ENCODE results near the gene TBRG1. TPM values are rescaled to one million over a fixed set of nuclear protein-coding genes. Genes with fewer than 3 reads are reported as not detected.

The TBRG1 gene
- total and polyA plus RNA-seq, 2 donors from 2014 or later: 23.3 to 35.6 TPM

DNA sequence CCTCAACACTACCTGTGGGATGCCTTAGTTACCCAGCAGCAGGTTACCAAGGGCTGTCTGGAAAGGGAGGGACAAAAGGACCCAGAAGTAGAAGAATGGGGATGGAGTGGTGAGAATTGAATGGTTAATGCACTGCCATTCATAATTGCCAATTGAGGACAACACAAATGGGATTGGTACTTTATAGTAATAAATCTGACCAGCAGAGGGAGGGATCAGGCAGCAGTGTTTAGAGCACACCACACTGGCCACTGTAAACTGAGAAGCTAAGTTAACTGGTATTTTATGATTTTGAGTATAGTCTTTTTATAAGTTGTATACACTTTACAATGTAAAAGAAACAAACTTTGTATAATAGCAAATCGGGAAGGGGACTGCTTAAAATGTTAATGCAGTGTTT, 10.7 kb downstream of the TBRG1 start:
- TF ChIP-seq CTCF (IDR thresholded peaks at IDR 0.05; ENCODE audit: borderline replicate concordance, extremely low read depth, insufficient read depth): no peak
- FAIRE-seq (no peak), DNase-seq (no peak)
- H3K27ac ChIP-seq (ENCODE audit: low read depth in 2 of 2, low read length in 2 of 2): no peak overlapping the region
- H3K9ac ChIP-seq (ENCODE audit: low read length in 3 of 3): no peak overlapping the region
- H3K36me3 ChIP-seq (ENCODE audit: control insufficient read depth in 2 of 3, insufficient read depth in 3 of 3, low read length in 3 of 3): peaks cover 5 to 50% (median 42%) of the 10 kb centered on the region in 3 donors
- H3K4me1 ChIP-seq (ENCODE audit: control insufficient read depth in 2 of 3, insufficient read depth in 2 of 3, low read depth in 1 of 3, low read length in 3 of 3): peaks cover 0 to 5% (median 0%) of the 10 kb centered on the region in 3 donors
- H3K9me3 ChIP-seq (ENCODE audit: control insufficient read depth in 2 of 3, insufficient read depth in 1 of 3, low read length in 3 of 3): no peaks in the 10 kb centered on the region
- H3K4me3 ChIP-seq (ENCODE audit: low read length in 3 of 3): no peak overlapping the region
- no peaks in the 10 kb centered on the region for H3K27me3 ChIP-seq (ENCODE audit: control insufficient read depth, insufficient read depth, low read length)
- intact Hi-C loops (cut with DNase I): no loop called here

DNA sequence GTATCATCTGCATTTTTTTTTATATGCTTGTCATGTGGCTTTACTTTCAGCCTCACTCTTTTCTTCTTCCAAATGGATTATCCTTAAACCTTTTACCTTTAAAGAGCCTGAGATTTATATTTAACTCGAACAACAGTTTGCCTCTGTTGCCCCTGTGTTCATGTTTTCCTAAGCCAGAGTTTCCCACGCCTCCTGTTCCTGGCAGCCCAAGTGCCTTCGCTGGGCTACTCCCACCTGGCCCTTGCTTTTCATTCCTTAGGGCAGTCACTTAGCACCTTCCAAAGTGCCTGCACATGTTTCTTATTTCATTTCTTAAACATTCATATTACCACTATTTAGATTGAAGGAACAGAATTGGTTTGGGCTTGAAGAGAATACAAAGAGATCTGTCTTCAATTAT, 13.3 kb downstream of the TBRG1 start:
- Histone ChIP-seq H3K4me3 (ENCODE audit: low read length in 3 of 3) (no peak overlapping the region), H3K27me3 (ENCODE audit: control insufficient read depth, insufficient read depth, low read length) (no peaks in the 10 kb centered on the region), H3K9me3 (ENCODE audit: control insufficient read depth in 2 of 3, insufficient read depth in 1 of 3, low read length in 3 of 3) (no peaks in the 10 kb centered on the region), H3K36me3 (ENCODE audit: control insufficient read depth in 2 of 3, insufficient read depth in 3 of 3, low read length in 3 of 3) (peaks cover 5 to 41% (median 35%) of the 10 kb centered on the region in 3 donors), H3K4me1 (ENCODE audit: control insufficient read depth in 2 of 3, insufficient read depth in 2 of 3, low read depth in 1 of 3, low read length in 3 of 3) (peaks cover 0 to 5% (median 0%) of the 10 kb centered on the region in 3 donors), H3K27ac (ENCODE audit: low read depth in 2 of 2, low read length in 2 of 2) (no peak overlapping the region), H3K9ac (ENCODE audit: low read length in 3 of 3) (no peak overlapping the region)
- DNase-seq: peak in 2 of 5 donors; percentile 30 to 68
- peak; percentile 62 for FAIRE-seq
- intact Hi-C loops (cut with DNase I): no loop called here
- no peak for TF ChIP-seq CTCF (IDR thresholded peaks at IDR 0.05; ENCODE audit: borderline replicate concordance, extremely low read depth, insufficient read depth)

GRCh38 chr11:124638500-124638899, 15.8 kb downstream of the TBRG1 start:
- peaks cover 0 to 22% (median 9%) of the 10 kb centered on the region in 3 donors for H3K36me3 ChIP-seq (ENCODE audit: control insufficient read depth in 2 of 3, insufficient read depth in 3 of 3, low read length in 3 of 3)
- H3K9ac ChIP-seq (ENCODE audit: low read length in 3 of 3): no peak overlapping the region
- no peak for FAIRE-seq
- no peak overlapping the region for H3K27ac ChIP-seq (ENCODE audit: low read depth in 2 of 2, low read length in 2 of 2)
- intact Hi-C loops (cut with DNase I): no loop called here
- no peaks in the 10 kb centered on the region for H3K27me3 ChIP-seq (ENCODE audit: control insufficient read depth, insufficient read depth, low read length)
- DNase-seq: no peak
- TF ChIP-seq CTCF (IDR thresholded peaks at IDR 0.05; ENCODE audit: borderline replicate concordance, extremely low read depth, insufficient read depth): no peak
- no peak overlapping the region for H3K4me3 ChIP-seq (ENCODE audit: low read length in 3 of 3)
- peaks cover 0 to 5% (median 0%) of the 10 kb centered on the region in 3 donors for H3K4me1 ChIP-seq (ENCODE audit: control insufficient read depth in 2 of 3, insufficient read depth in 2 of 3, low read depth in 1 of 3, low read length in 3 of 3)
- no peaks in the 10 kb centered on the region for H3K9me3 ChIP-seq (ENCODE audit: control insufficient read depth in 2 of 3, insufficient read depth in 1 of 3, low read length in 3 of 3)

DNA sequence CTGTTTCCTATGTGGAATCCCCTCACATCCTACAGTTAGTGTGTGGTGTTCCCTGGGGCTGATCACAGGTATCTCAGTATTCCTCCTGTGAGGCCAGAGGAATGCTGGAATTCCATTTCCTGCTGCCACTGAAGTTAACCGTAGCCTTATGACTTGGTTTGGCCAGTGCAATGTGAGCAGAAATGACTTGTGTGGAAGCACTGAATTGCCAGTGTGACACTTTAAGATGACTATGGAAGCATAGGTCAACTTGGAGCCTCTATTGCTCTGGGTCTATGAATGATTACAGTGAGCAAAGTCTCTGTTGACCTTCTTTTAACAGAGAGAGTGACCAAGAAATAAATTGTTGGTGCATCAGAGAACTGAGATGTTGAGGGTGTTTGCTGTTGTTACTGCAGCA, 16.5 kb downstream of the TBRG1 start:
- no peak for DNase-seq
- H3K4me1 ChIP-seq (ENCODE audit: control insufficient read depth in 2 of 3, insufficient read depth in 2 of 3, low read depth in 1 of 3, low read length in 3 of 3): peaks cover 0 to 5% (median 0%) of the 10 kb centered on the region in 3 donors
- H3K9me3 ChIP-seq (ENCODE audit: control insufficient read depth in 2 of 3, insufficient read depth in 1 of 3, low read length in 3 of 3): no peaks in the 10 kb centered on the region
- no peak for TF ChIP-seq CTCF (IDR thresholded peaks at IDR 0.05; ENCODE audit: borderline replicate concordance, extremely low read depth, insufficient read depth)
- H3K4me3 ChIP-seq (ENCODE audit: low read length in 3 of 3): no peak overlapping the region
- peaks cover 0 to 19% (median 8%) of the 10 kb centered on the region in 3 donors for H3K36me3 ChIP-seq (ENCODE audit: control insufficient read depth in 2 of 3, insufficient read depth in 3 of 3, low read length in 3 of 3)
- H3K27ac ChIP-seq (ENCODE audit: low read depth in 2 of 2, low read length in 2 of 2): no peak overlapping the region
- no peak overlapping the region for H3K9ac ChIP-seq (ENCODE audit: low read length in 3 of 3)
- H3K27me3 ChIP-seq (ENCODE audit: control insufficient read depth, insufficient read depth, low read length): no peaks in the 10 kb centered on the region
- no peak for FAIRE-seq
- intact Hi-C loops (cut with DNase I): no loop called here

Data from kidney (tissue), 14 donors.